Panc1 (cell line): ENCODE measurements around the gene DTNB. TPM values are rescaled to one million over a fixed set of nuclear protein-coding genes. Genes with fewer than 3 reads are reported as not detected.

ENCODE experiments used
- ATAC-seq: fragments of 200-7000 bp; cut with Tn5 transposase; 2 replicates; pipeline ENCODE4 v1.9.1; 2020; ENCODE audit warnings: mild to moderate bottlenecking, moderate library complexity
- BruUV-seq: library from RNA; stranded (reverse); fragments of 400-500 nt; replicated peaks from 2 replicates; lab custom pipeline; 2021; lab: Mats Ljungman, UMichigan
- CTCF ChIA-PET: fragments of 300-600 bp; sonication (Branson Sonifier 250); formaldehyde crosslinking; loops from one replicate; lab custom pipeline; 2022; ENCODE audit warnings: antibody characterized with exemption; lab: Charles Lee
- POLR2A ChIA-PET: fragments of 300-600 bp; sonication (Branson Sonifier 250); formaldehyde crosslinking; loops from one replicate; lab custom pipeline; 2022; ENCODE audit warnings: antibody characterized with exemption; lab: Charles Lee
- DNase-seq: peaks from one replicate; pipeline ENCODE4 v3.0.0-alpha.2; 2010; ENCODE audit warnings: low read depth, low spot score
- H3K27ac ChIP-seq: 2 replicates; pipeline ENCODE4 v1.5.1; 2011; ENCODE audit warnings: mild to moderate bottlenecking, low read length, inconsistent platforms
- H3K27me3 ChIP-seq: fragments of 200-500 bp; sonication (Bioruptor generic); 2 replicates; pipeline ENCODE4 v1.6.0; 2014; ENCODE audit warnings: low read length, inconsistent platforms; ENCODE audit not compliant: control insufficient read depth, insufficient read depth
- H3K36me3 ChIP-seq: fragments of 200-500 bp; sonication (Bioruptor generic); 2 replicates; pipeline ENCODE4 v1.5.1; 2014; ENCODE audit warnings: inconsistent platforms, mild to moderate bottlenecking, low read length, moderate library complexity; ENCODE audit not compliant: control insufficient read depth, insufficient read depth
- H3K4me1 ChIP-seq: 2 replicates; pipeline ENCODE4 v1.5.1; 2011; ENCODE audit warnings: inconsistent platforms, mild to moderate bottlenecking, low read length, moderate library complexity; ENCODE audit not compliant: control insufficient read depth, insufficient read depth
- H3K4me3 ChIP-seq, 2 experiments: 2 replicates each; pipeline ENCODE4 v1.5.1; 2011 to 2012; ENCODE audit warnings: low read depth in 2 of 2, low read length in 2 of 2, mild to moderate bottlenecking in 2 of 2, inconsistent platforms in 1 of 2, moderate library complexity in 1 of 2
- H3K9me3 ChIP-seq: fragments of 200-500 bp; sonication (Bioruptor generic); 2 replicates; pipeline ENCODE4 v1.5.1; 2014; ENCODE audit warnings: low read depth, mild to moderate bottlenecking, inconsistent platforms, low read length, moderate library complexity; ENCODE audit not compliant: control insufficient read depth, insufficient read depth
- CTCF ChIP-seq: fragments of 450-650 bp; IDR thresholded peaks from 2 replicates; pipeline ENCODE4 v1.5.1; 2017; ENCODE audit warnings: mild to moderate bottlenecking
- POLR2AphosphoS5 ChIP-seq: IDR thresholded peaks from 2 replicates; pipeline ENCODE4 v1.6.1; 2012; ENCODE audit warnings: mild to moderate bottlenecking, low read depth, low read length, moderate library complexity
- REST ChIP-seq, 2 experiments: IDR thresholded peaks; 2 replicates each; pipeline ENCODE4 v1.6.1; 2011 to 2012; ENCODE audit warnings: low read depth in 2 of 2, control low read depth in 1 of 2, low read length in 1 of 2, mild to moderate bottlenecking in 1 of 2, moderate library complexity in 1 of 2; ENCODE audit not compliant: insufficient read depth in 1 of 2
- SIN3A ChIP-seq: IDR thresholded peaks from 2 replicates; pipeline ENCODE4 v1.6.1; 2012; ENCODE audit warnings: low read depth, mild to moderate bottlenecking, low read length, moderate library complexity, borderline replicate concordance; ENCODE audit not compliant: insufficient read depth
- TCF7L2 ChIP-seq: IDR thresholded peaks from 2 replicates; pipeline ENCODE4 v1.6.1; 2011; ENCODE audit warnings: mild to moderate bottlenecking, low read depth, low read length, inconsistent platforms
- in situ Hi-C: cut with HindIII; loops from 2 replicates; pipeline ENCODE4 v1.10.0; 2016; ENCODE audit warnings: low sequenced_read_pairs, low pct_unique_long_range_greater_than_20kb
- intact Hi-C: fragments of 100-400 bp; cut with micrococcal nuclease; formaldehyde crosslinking; loops from one replicate; pipeline ENCODE4 v1.10.0; 2022; ENCODE audit not compliant: unreplicated experiment
- total RNA-seq: library from RNA; stranded (reverse); gene quantifications from one replicate; pipeline ENCODE4 v1.2.1, GENCODE V29; 2021; ENCODE audit not compliant: unreplicated experiment

The DTNB gene
- total RNA-seq, 1 experiment from 2014 or later: 37.8 TPM

- ATAC-seq: no peak
- DNase-seq: no peak
- H3K9me3 ChIP-seq: no peaks in the 10 kb centered on the region
- H3K4me3 ChIP-seq: no peak overlapping the region
- no peaks in the 10 kb centered on the region for H3K36me3 ChIP-seq
- intact Hi-C loops (no loop called here), in situ Hi-C loops (no loop called here)
- POLR2A ChIA-PET: no interaction called here
- TF ChIP-seq POLR2AphosphoS5 (no peak), REST (IDR thresholded peaks at IDR 0.05; ENCODE audit: insufficient read depth in 1 of 2, low read depth in 2 of 2, low read length in 1 of 2) (no peak), TCF7L2 (no peak), SIN3A (no peak), CTCF (no peak)
- no peak overlapping the region for H3K27ac ChIP-seq
- CTCF ChIA-PET: no interaction called here
- no TSS peak for BruUV-seq
- no peaks in the 10 kb centered on the region; the same call in 1 of the 2 replicates for H3K4me1 ChIP-seq
- H3K27me3 ChIP-seq: no peaks in the 10 kb centered on the region
These were observed 18.6 kb downstream of the DTNB start for GRCh38 chr2:25654801-25655200.

- POLR2A ChIA-PET: no interaction called here
- ATAC-seq (no peak), DNase-seq (no peak)
- Histone ChIP-seq H3K9me3 (no peaks in the 10 kb centered on the region), H3K27ac (no peak overlapping the region), H3K4me3 (no peak overlapping the region), H3K4me1 (no peaks in the 10 kb centered on the region; the same call in 1 of the 2 replicates), H3K36me3 (no peaks in the 10 kb centered on the region), H3K27me3 (no peaks in the 10 kb centered on the region)
- TF ChIP-seq REST (IDR thresholded peaks at IDR 0.05; ENCODE audit: insufficient read depth in 1 of 2, low read depth in 2 of 2, low read length in 1 of 2) (no peak), POLR2AphosphoS5 (no peak), SIN3A (no peak), TCF7L2 (no peak), CTCF (no peak)
- intact Hi-C loops: no loop called here
- CTCF ChIA-PET: no interaction called here
- no TSS peak for BruUV-seq
- in situ Hi-C loops: no loop called here
These were observed 21.5 kb downstream of the DTNB start for GRCh38 chr2:25651782-25652455.
